Measurements from ENCODE around the gene SENP6.
"Not testable (repeated sequence)": the region's sequence is repeated elsewhere in the genome, so short reads cannot be mapped to it uniquely, and the experiment has no call there.

The SENP6 gene

DNA sequence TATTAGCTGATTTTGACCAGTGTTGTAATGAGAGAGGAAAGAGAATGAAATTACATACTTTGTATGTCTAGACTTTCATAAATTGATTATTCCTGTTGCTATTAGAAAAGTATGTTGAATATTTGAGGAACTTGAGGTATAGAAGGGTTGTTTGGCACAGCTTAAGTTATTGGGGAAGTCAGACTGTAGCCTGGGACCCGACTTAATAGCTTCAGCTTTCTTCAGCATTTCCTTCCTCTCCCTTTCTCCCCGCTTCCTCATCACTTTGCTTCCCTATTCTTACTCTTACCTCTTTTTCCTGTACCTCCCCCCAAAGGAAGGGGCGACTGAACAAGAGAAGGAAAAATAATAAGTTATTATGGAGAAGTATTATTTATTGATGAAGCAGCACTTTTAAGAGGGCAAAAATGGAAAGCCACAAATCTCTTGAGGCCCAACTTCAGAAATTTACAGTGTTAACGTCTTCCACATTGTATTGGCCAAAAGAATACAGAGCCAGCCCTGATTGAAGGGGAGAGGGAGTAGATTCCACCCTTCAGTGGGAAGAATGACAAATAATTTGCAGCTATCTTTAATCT, 7.4 kb downstream of the SENP6 start:
- DNase-seq, result no peak

DNA sequence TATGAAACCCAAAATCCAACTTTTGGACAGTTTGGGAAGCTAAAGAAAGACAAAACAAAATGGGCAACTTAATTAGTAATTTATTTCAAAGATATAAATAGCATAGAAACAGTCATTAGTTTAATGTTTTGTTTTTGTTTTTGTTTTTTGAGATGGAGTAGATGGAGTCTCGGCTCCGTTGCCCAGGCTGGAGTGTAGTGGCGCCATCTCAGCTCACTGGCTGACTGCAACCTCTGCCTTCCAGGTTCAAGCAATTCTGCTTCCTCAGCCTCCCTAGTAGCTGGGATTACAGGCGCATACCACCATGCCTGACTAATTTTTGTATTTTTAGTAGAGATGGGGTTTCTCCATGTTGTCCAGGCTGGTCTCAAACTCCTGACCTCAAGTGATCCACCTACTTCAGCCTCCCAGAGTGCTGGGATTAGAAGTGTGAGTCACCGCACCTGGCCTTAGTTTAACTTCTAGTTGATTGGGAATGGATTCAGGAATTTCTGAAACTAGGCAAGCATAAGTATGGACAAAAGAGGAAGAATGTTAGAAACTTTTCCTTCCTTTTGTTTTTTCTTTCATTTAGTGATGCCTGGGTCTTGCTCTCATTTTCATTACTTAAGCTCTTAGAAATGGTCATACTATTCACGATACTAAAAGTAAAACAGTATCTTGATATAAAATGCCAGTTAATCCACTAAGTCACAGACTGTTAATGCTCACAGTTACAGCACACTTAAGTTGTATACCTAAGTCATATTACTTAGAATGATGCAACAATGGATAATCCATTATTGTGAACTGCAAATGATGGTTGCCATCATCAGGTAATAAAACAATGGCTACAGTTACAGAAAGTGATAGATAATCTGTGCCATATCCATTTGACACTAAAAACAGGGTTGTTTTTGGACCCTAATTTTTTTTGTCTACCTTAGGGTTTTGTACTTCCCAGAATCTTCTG, 8.2 kb downstream of the SENP6 start:
- DNase-seq, result no peak

DNA sequence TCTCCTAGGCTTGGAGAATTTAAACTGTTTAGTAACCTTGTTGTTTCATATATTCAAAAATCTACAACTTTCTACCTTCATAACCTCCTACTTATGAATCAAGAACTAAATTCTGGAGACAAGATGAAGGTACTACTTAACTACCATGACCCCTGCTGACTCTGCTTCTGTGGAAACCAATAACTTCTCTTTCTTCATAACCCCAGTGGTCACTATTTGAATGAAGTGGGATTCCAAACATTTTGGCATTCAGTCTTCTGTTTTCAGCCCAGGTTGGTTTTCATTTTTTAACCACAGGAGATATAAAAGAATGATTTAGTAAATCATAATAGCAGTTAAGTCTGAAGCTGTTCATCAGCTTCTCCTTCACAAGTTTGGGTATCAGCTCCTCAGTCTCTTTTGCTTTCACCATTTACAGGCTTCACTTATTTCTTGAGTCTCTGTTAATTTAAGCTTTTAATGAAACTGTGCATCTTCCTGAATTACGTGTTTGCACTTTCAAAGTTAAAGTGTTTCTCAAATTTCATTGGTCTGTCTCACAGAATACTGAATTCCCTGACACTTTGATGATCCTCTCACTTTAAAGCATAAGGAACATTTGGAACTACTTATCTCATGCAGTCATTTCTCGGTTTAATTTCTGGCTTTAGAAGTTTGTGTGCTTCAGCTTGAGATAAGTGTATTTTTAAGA, 9.5 kb downstream of the SENP6 start:
- no peak for DNase-seq

DNA sequence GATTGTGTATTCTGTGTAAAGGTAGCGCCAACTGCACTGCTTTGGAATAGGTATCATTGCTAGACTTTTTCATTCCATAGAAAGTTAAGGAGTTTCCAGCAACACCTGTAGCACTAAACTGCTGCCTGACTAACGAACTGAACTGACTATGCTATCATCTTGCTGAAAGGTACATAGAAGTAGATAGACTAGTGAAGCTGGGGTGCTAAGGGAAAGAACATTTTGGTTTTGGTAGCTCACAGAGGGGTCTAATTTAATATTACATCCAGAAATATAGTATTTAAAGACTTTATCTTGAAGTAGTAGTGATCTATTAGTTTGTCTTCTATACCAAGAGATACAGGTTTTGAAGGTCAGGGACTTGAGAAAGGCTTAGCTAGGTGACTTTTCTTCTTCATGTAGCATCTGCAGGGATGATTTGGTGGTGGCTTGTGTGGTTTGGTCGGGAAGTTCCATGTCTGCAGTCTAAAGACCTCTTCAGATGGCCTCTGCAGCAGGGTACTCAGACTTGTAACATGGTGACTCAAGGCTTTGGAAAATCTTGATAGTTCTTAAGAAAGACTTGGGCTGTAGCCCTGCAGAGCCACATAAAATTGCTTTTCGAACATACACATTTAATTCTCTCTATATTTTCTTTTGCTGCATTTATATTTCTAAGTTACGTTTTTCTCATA, 10.2 kb downstream of the SENP6 start:
- DNase-seq, result no peak

DNA sequence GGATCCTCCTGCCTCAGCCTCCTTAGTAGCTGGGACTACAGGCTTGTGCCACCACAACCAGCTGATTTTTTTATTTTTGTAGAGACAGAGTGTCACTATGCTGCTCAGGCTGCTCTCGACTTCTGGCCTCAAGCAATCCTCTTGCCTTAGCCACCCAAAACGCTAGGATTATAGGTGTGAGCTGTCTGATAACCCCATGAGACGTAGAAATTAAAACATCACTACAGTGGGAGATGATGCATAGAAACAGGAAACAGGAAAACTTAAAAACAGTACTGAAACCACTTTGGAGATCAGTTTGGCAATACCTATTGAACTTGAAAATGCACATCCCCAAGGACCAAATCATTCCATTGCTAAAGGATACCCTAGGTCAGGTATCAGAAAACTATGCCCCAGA, 10.8 kb downstream of the SENP6 start:
- DNase-seq, result no peak

DNA sequence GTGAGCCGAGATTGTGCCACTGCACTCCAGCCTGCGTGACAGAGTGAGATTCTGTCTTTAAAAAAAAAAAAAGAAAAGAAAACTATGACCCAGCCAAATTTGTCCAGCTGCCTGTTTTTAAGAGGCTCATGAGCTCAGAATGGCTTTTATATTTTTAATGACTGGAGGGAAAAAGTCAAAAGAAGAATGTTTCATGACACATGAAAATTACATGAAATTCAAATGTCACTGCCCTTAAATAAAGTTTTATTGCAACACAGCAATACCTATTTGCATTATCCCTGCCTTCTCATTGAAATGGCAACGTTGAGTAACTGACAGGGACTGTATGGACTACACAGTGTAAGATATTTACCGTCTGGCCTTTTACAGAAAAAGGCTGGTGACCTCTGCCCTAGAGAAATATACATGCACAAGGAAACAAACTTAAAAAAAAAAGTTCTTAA, 11.4 kb downstream of the SENP6 start:
- no peak for DNase-seq

DNA sequence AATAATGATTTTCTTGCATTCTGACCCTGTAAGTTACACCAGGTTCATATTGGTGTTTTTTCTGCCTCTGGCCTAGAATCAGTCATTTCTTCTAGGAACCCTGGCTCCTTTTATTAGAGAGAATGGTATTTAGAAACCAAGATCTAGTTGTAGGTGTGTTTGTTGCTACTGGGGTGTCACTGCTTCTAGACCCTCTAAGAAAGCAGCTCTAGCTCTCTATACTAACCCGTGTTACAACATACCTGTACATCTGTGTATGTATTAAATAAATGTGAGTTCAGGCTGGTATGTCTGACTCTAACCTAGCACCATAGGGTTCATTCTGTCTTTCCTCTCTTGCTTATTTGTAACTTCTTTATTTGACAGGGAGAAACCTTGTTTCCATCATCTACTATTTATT, 16.8 kb downstream of the SENP6 start:
- DNase-seq, result no peak

DNA sequence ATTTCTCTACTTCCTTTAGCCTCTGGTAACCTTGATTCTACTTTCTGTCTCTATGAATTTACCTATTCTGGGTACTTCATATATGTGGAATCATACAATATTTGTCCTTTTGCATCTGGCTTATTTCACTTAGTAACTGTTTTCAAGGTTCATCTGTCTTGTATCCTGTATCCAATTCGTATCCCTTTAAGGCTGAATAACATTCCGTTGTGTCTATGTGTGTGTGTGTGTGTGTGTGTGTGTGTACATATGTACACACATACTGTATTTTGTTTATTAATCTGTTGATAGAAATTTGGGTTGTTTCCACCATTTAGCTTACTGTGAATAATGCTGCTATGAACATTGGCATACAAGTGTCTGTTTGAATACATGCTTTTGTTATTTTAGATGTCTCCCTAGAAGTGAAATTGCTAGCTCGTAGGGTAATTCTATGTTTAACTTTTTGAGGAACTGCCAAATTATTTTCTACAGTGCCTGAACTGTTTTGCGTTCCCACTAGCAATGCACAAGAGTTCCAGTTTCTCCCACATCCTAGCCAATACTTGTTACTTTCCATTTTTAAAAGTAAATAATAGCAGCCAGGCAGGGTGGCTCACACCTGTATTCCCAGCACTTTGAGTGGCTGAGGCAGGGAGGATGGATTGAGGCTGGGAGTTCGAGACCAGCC, 17.7 kb downstream of the SENP6 start:
- DNase-seq, result no peak

DNA sequence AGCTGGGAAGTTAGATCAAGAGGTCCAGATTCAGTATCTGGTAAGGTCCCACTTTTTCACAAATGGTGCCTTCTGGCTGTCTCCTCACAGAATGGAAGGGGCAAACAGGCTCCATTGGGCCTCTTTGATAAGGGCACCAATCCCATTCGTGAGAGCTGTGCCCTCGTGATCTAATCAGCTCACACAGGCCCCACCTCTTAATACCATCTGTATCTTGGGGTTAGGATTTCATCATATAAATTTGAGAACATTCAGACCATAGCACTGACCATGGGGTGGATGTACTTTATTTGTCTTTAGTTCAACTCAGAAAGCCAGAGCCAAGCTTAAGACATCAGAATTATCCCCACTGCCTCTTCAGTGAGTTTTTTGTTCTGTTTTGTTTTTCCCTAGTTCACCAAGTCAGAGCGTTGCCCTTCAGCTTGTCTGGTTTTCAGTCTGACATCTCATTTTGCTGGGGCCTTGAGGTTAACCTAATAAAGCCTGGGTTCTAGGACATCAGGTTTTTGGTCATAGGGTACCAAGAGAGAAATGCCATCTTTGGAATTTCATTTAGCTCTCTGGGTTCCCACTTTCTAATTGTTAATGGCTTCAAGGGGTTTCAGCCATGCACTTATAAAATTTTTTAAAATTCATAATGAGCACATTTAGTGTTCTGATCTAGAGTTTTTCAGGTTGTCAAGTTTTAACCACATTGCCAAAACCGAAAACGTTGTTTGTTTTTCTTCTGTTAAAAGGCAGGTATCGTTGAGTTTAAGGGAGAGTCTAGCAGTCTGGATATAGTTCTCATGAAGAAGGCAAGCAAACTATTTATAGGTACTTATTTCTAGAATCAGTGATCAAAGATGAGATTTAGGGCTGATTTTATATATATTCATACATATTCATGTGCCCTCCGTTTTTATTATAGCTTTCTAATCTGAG, 19.0 kb downstream of the SENP6 start:
- DNase-seq, result no peak

DNA sequence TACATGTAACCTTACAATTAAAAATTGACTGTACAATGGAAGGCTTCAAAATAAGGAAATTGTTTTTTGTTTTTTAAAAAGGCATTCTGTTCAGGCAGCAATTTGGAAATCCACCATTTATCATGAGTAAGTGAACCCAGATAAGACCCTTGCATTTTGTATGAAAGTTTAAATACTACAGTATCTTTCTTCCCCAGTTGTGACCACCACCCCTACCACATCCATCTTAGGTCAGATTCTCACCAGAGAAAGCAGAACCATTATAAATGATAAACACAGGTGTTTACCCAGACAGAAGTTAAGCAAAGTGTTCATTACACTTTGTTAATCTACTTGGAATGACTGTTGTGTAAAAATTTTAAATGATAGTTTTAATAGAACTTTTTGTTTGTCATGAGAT, 20.2 kb downstream of the SENP6 start:
- no peak for DNase-seq

DNA sequence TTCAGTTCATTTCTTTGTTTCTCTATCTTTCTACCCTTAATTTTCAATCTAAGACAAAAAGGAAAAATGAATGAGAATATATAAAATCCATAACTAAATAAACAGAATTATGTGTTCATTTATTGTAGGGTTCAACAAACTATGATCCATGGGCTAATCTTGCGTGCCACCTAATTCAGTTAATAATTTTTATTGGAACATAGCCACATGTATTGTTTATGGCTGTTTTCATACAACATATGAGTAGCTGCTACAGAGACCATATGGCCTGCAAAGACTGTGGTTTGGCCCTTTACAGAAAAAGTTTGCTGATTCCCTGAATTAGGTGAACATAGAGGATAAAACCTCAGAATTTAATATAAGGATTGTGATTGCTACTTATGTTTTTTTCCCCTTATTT, 21.8 kb downstream of the SENP6 start:
- no peak for DNase-seq

DNA sequence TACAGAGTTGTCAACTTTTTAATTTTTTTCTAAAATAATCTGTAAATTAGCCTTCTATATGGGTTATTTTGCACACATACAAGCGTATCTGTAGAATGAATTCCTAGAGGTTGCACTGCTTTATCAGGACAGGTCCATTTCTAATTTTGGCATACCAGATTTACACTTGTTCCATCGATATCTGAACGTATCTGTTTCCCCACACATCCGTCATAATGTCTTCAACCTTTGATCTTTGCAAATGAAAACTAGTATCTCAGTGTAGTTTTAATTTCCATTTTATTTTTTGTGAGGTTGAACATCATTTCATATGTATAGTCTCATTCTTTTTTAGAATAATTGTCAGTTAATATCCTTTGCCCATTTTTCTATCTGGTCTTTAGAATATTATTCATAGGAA, 22.7 kb downstream of the SENP6 start:
- DNase-seq, result no peak

DNA sequence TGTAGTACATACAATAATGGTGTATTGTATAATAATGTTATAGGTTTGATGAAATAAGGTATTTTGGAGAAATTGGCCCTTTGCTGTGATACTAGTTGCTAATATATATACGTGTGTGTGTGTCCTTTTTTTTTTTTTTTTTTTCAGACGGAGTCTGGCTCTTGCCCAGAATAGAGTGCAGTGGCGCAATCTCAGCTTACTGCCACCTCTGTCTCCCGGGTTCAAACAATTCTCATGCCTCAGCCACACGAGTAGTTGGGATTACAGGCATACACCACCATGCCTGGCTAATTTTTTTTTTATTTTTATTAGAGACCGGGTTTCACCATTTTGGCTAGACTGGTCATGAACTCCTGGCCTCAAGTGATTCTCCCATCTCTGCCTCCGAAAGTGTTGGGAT, 23.3 kb downstream of the SENP6 start:
- no peak for DNase-seq

DNA sequence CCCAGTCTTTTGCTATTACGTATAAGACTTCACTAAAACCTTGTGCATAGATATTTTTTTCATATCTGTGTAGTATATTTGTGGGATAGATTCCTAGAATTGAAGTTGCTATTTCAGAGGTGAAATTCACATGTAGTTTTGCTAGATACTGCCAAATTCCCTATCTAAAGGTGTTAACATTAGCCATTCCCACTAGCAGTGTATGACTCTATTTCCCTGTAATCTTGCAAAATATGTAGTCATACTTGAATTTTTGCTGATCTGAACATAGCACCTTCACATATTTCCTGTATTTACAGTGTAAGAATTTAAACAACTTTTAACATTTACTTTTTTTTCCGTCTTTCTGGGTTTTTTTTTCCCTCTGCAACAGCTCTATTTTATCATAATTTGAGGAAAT, 24.9 kb downstream of the SENP6 start:
- DNase-seq, result no peak

DNA sequence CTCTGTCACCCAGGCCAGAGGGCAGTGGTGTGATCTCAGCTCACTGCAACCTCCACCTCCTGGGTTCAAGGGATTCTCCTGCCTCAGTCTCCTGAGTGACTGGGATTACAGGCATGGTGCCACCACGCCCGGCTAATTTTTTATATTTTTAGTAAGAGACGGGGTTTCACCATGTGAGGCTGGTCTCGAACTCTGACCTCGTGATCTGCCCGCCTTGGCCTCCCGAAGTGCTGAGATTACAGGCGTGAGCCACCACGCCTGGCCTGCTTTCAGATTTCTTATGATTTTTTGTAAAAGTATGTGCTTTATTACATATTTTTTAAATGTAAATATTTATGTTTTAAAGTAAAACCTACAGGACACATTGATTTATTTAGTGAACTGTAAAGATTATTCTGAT, 26.0 kb downstream of the SENP6 start:
- DNase-seq, result not testable (repeated sequence)

DNA sequence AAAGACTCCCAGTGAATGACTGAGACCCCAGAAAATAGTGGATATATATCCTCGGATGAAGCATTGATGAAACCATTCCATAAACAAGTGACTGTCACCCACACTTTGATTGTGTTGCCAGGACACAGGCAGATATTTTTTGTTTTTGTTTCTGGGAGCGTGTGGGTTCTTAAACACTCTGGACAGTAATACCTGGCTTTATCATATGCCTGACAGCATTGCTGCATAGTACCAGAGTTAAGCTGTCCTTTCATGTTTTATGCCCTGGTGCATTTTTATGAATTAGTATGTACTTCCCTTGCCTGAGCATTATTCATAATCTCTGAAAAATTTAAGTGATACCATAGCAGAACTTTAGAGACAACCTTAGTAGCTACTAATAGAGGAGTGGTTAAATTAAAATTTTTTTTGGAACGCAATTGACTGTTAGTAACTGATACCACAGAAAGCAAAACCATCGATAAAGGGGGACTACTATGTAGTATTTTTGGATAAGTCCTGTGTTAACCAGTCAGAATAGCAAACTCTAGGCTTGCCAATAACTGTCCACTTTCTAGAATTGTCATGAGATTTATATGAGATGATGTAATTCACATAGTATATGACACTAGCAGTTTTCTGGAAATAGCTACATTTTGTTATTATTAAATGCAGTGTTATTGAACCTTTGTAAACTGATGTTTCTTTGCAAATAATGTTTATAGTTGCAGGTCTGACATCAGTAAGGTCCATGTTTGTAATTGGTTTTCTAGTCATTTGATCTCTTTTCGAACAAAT, 30.4 kb downstream of the SENP6 start:
- DNase-seq, result no peak

DNA sequence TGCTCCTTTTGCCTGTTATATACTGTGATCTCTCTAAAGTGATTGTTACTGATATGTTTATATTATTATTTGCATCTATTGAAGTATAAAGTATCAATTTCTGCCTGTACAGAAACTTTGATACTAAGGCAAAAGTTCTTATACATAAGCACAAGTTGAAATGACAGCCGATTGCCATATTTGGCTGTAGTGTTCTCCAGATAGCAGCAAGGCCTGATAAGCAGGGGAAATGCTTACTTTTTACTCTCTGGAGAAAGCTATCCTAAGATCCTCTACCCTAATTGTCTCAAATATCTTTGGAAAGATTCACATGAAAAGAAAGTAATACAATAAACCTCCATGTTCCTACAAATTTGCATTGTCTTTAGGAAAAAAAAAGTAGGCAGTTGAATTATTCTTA, 31.4 kb downstream of the SENP6 start:
- no peak for DNase-seq

DNA sequence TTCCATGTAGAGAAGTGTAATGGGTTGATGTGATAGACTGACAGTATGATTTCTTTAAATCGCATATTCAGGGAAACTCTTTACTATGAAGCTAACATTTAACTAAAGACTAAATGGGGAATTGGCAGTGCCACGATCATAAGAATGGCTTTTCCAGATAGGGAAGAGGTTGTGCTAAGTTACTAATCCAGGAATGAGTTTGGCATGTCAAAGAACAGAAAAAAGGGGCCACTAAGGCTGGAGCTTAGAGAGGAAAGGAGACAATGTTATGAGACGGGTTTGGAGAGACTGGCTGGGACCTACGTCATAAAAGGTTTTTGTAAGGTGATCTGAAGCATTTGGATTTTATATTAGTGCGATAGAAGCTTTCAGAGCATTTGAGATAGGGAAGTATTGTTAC, 40.6 kb downstream of the SENP6 start:
- no peak for DNase-seq

DNA sequence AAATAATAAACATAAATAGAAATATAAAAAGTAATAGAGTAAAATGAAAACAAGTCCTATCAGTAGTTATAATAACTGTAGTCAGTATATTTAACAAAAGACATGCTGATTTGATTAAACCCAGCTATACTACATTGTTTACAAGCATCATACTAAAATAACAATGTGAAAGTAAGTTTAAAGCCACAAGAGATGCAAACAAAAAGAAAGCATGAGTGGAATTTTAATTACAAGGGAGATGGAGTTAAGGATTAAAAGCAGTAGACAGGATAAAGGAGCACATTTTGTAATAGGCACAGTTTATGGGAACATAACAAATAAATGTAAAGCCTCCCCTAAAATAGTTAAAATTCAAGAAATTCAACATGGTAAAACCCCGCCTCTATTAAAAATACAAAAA, 41.5 kb downstream of the SENP6 start:
- no peak for DNase-seq

DNA sequence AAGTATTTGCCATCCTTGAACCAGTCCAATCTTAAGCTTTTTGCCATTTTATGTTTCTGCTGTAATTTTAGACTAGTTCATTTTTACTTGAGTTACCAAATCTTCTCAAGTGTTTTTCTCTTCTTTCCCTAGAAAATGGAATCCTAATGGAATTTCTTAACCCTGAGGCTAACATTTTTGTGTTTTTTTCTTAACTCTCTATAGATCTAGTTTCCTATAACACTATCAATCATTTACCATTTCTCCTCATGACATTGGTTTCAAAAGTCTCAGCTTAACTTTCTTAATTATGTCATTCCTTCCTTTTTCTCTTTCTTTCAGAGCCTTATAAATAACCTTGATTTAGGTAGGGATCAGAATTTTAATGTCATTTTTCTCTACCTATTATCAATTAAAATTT, 54.8 kb downstream of the SENP6 start:
- no peak for DNase-seq

DNA sequence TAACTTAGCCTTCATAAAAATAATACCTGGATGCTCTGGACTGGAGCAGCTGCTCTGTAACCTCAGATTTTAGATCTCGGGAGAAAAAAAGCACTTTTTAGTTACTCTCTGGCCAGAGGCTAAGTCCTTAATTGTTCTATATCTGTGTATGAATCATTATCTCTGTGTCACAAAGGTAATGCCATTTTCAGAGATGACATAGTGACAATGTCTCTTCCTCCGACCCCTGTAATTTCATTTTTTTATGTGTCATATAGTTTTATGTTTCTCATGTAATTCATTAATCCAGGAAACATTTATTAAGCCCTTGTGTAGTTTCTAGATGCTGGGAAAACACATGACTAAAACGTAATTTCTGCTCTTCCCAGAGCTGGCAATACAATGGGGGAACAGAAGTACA, 55.6 kb downstream of the SENP6 start:
- DNase-seq, result no peak
